ENCODE data around the gene PAX1. TPM values are rescaled to one million over a fixed set of nuclear protein-coding genes. Genes with fewer than 3 reads are reported as not detected.

The PAX1 gene
- total and polyA plus RNA-seq, 11 donors = 0.44 TPM; not detected in 10

- Histone ChIP-seq H3K4me1 (no peaks in the 10 kb centered on the region), H3K27me3 (peaks cover 0 to 16% (median 4%) of the 10 kb centered on the region in 9 donors), H3K4me3 (no peak overlapping the region), H3K27ac (no peak overlapping the region), H3K9me3 (peaks cover 0 to 5% (median 0%) of the 10 kb centered on the region in 12 donors), H3K36me3 (no peaks in the 10 kb centered on the region)
- TF ChIP-seq POLR2A (IDR thresholded peaks at IDR 0.05) (no peak), CTCF (IDR thresholded peaks at IDR 0.05) (peak in 3 of 12 donors; percentile 17 to 32 (median 28))
- intact Hi-C loops (cut with DNase I) = no loop called here
- ATAC-seq = no peak
- WGBS, 4 donors = 2 to 4% (median 2%) methylated on average over 21 to 22 of the region's 22 CpGs
- DNase-seq = no peak
These were observed 62.3 kb downstream of the PAX1 start for GRCh38 chr20:21767739-21768223.

Other genes starting within 250 kb of the PAX1 start
- gene NKX2-2, start 191.6 kb upstream of the PAX1 start, total RNA-seq = under 1 TPM in 1 of 9 donors, not detected in 8; 0.19 TPM
- gene NKX2-2, start 191.6 kb upstream of the PAX1 start, polyA plus RNA-seq = not detected